Stimulated activated CD4-positive, alpha-beta T cell treated with anti-CD3 and anti-CD28 coated beads, Interleukin-1b, Interleukin-23, amount 100 ng/mL, for 4 hours (primary cell): ENCODE results near the gene SUV39H2.
"Not testable (repeated sequence)": the region's sequence is repeated elsewhere in the genome, so short reads cannot be mapped to it uniquely, and the experiment has no call there.

Experiments used
- DNase-seq, 2 donors: peaks; one replicate each; pipeline ENCODE4 v3.0.0-alpha.2; 2020; ENCODE audit warnings: low read depth in 2 of 2

SUV39H2 gene

GRCh38 chr10:14930610-14931009, 51.9 kb downstream of the SUV39H2 start:
- DNase-seq = no peak

DNA sequence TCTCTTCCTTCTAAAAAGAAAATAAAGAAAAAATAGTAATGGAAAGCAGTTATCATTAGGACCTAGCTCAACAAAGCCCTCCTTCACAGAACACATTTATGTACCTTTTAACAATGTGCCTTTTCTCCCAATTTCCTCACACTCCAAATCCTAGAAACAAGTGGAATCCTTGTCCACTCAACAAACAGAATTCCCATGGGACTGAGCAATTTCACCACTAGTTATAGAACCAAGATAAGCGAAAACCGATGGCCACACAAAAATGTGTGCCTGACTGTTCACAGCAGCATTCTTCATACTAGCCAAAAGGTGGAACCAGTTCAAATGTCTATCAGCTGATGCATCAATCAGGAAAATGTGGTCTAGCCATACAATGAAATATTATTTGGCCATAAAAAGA, 57.9 kb downstream of the SUV39H2 start:
- DNase-seq = no peak

DNA sequence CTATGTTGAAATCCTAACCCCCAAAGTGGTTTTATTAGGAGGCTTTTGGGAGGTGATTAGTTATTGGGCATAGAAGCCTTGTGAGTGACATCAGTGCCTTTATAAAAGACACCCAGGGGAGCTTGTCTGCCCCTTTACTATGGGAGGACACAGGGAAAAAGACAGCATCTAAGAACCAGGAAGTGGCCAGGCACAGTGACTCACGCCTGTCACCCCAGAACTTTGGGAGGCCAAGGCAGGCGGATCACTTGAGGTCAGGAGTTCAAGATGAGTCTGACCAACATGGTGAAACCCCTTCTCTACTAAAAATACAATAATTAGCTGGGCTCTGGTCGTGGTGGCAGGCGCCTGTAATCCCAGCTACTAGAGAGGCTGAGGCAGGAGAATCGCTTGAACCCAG, 60.3 kb downstream of the SUV39H2 start:
- DNase-seq = not testable (repeated sequence)

GRCh38 chr10:14942147-14942949, 63.7 kb downstream of the SUV39H2 start:
- not testable (repeated sequence) for DNase-seq

- DNase-seq = not testable (repeated sequence)
Observed at GRCh38 chr10:14942950-14943338, 64.3 kb downstream of the SUV39H2 start.

DNA sequence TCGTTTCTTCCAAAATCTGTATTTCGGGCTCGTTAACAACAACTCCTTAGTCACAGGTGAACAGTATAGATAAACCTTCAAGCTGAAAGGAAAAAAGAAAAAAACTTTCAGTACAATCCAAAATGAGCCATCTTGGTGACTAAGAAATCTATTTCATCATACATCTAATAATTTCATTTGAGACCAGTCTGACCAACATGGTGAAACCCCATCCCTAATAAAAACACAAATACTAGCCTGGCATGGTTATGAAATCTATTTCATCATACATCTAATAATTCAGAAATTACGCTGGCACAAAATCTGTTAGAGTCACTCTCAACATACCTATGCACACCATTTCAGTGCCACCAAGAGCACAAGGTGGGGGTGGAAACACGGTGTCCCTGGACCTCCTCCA, 66.4 kb downstream of the SUV39H2 start:
- DNase-seq = no peak

- no peak for DNase-seq
Observed at GRCh38 chr10:14947268-14947667, 68.6 kb downstream of the SUV39H2 start.

DNA sequence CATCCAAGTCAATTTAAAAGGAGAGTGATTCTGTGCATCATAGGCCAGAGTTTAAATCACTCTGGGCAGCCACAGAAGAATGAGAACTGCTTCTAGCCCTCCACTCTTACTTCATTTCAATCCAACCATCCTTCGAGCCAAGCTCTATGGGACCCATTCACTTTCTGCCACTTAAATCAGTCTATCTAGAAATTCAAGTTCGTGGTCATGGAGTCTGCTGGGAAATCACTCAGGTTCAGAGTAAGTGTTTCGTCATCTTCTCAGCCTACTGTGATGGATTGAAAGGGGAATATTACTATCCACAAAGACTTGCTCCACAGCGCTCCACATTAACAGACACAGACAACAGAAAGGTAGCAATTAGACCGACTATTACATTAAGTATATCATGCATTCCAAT, 70.6 kb downstream of the SUV39H2 start:
- no peak for DNase-seq

- no peak for DNase-seq
Observed at GRCh38 chr10:14952851-14953423, 74.3 kb downstream of the SUV39H2 start.

- DNase-seq = no peak
Observed at GRCh38 chr10:14953424-14954000, 74.8 kb downstream of the SUV39H2 start.
